Memory B cell (primary cell): ENCODE data around the gene ADGRG7.
"Not testable (repeated sequence)": the region's sequence is repeated elsewhere in the genome, so short reads cannot be mapped to it uniquely, and the experiment has no call there.

Experiments used
- ATAC-seq: fragments of 150-1000 bp; cut with Tn5 transposase; 2 replicates; pipeline ENCODE4 v1.10.0; 2021; ENCODE audit warnings: low read depth, mild to moderate bottlenecking, moderate library complexity
- DNase-seq, 2 donors: peaks; one replicate each; pipeline ENCODE4 v3.0.0; 2022; ENCODE audit warnings: low spot score in 2 of 2
- H3K27ac Mint-ChIP-seq: one replicate; pipeline ENCODE4 v1.8.0; 2022; ENCODE audit warnings: mild to moderate bottlenecking, moderate library complexity, mixed read lengths
- H3K27me3 Mint-ChIP-seq: one replicate; pipeline ENCODE4 v1.8.0; 2022; ENCODE audit warnings: mixed read lengths
- H3K36me3 Mint-ChIP-seq: one replicate; pipeline ENCODE4 v1.8.0; 2022; ENCODE audit warnings: mild to moderate bottlenecking, mixed read lengths
- H3K4me1 Mint-ChIP-seq: one replicate; pipeline ENCODE4 v1.8.0; 2022; ENCODE audit warnings: mixed read lengths
- H3K4me3 Mint-ChIP-seq: one replicate; pipeline ENCODE4 v1.8.0; 2022; ENCODE audit warnings: mild to moderate bottlenecking, moderate library complexity, mixed read lengths
- H3K9me3 Mint-ChIP-seq: one replicate; pipeline ENCODE4 v1.8.0; 2022; ENCODE audit warnings: mixed read lengths

The ADGRG7 gene

GRCh38 chr3:100647171-100647570, 37.8 kb downstream of the ADGRG7 start:
- ATAC-seq, result no peak
- no peaks in the 10 kb centered on the region for H3K9me3 Mint-ChIP-seq
- peaks cover 5% of the 10 kb centered on the region for H3K4me1 Mint-ChIP-seq

GRCh38 chr3:100647657-100648056, 38.3 kb downstream of the ADGRG7 start:
- Mint-ChIP-seq H3K27ac (no peak overlapping the region), H3K27me3 (peaks cover 2% of the 10 kb centered on the region), H3K4me3 (no peak overlapping the region), H3K4me1 (peaks cover 5% of the 10 kb centered on the region), H3K9me3 (no peaks in the 10 kb centered on the region), H3K36me3 (no peaks in the 10 kb centered on the region)
- ATAC-seq (no peak), DNase-seq (no peak)

More at GRCh38 chr3:100647171-100647570, 37.8 kb downstream of the ADGRG7 start:
- Mint-ChIP-seq H3K36me3 (no peaks in the 10 kb centered on the region), H3K27me3 (peaks cover 2% of the 10 kb centered on the region), H3K27ac (no peak overlapping the region), H3K4me3 (no peak overlapping the region)
- DNase-seq, result no peak

- H3K4me1 Mint-ChIP-seq, result peaks cover 5% of the 10 kb centered on the region
- peak overlapping the region; percentile 54 for H3K27ac Mint-ChIP-seq
- peak overlapping the region; percentile 12 for H3K4me3 Mint-ChIP-seq
- ATAC-seq, result peak; percentile 100
- DNase-seq, result peak in 1 of 2 donors; percentile 42
- H3K9me3 Mint-ChIP-seq, result no peaks in the 10 kb centered on the region
- no peaks in the 10 kb centered on the region for H3K36me3 Mint-ChIP-seq
- H3K27me3 Mint-ChIP-seq, result no peaks in the 10 kb centered on the region
Observed at GRCh38 chr3:100650651-100651619, 41.5 kb downstream of the ADGRG7 start.

GRCh38 chr3:100653604-100654294, 44.3 kb downstream of the ADGRG7 start:
- ATAC-seq (no peak), DNase-seq (no peak)
- Mint-ChIP-seq H3K36me3 (no peaks in the 10 kb centered on the region), H3K27me3 (peaks cover 8% of the 10 kb centered on the region), H3K4me1 (peaks cover 5% of the 10 kb centered on the region), H3K27ac (no peak overlapping the region), H3K9me3 (no peaks in the 10 kb centered on the region), H3K4me3 (no peak overlapping the region)

GRCh38 chr3:100656945-100657344, 47.5 kb downstream of the ADGRG7 start:
- H3K4me3 Mint-ChIP-seq, result no peak overlapping the region
- ATAC-seq, result no peak
- H3K27me3 Mint-ChIP-seq, result peaks cover 9% of the 10 kb centered on the region
- H3K4me1 Mint-ChIP-seq, result no peaks in the 10 kb centered on the region
- no peaks in the 10 kb centered on the region for H3K9me3 Mint-ChIP-seq
- no peak overlapping the region for H3K27ac Mint-ChIP-seq
- no peaks in the 10 kb centered on the region for H3K36me3 Mint-ChIP-seq
- DNase-seq, result no peak

- not testable (repeated sequence) for H3K9me3 Mint-ChIP-seq, H3K4me3 Mint-ChIP-seq, H3K27ac Mint-ChIP-seq, H3K4me1 Mint-ChIP-seq, DNase-seq, H3K36me3 Mint-ChIP-seq, ATAC-seq
- H3K27me3 Mint-ChIP-seq, result peaks cover 10% of the 10 kb centered on the region
Observed at GRCh38 chr3:100661294-100661693, 51.9 kb downstream of the ADGRG7 start.

GRCh38 chr3:100662113-100662823, 52.9 kb downstream of the ADGRG7 start:
- Mint-ChIP-seq H3K4me3 (no peak overlapping the region), H3K27ac (no peak overlapping the region), H3K27me3 (peaks cover 10% of the 10 kb centered on the region), H3K4me1 (peaks cover 3% of the 10 kb centered on the region), H3K36me3 (no peaks in the 10 kb centered on the region), H3K9me3 (no peaks in the 10 kb centered on the region)
- DNase-seq (no peak), ATAC-seq (no peak)

- ATAC-seq, result no peak
- Mint-ChIP-seq H3K4me1 (peaks cover 3% of the 10 kb centered on the region), H3K36me3 (no peaks in the 10 kb centered on the region), H3K27me3 (peaks cover 5% of the 10 kb centered on the region), H3K9me3 (peaks cover 1% of the 10 kb centered on the region), H3K27ac (no peak overlapping the region), H3K4me3 (no peak overlapping the region)
- no peak for DNase-seq
Observed at GRCh38 chr3:100665230-100665629, 55.8 kb downstream of the ADGRG7 start.

GRCh38 chr3:100666699-100667098, 57.3 kb downstream of the ADGRG7 start:
- not testable (repeated sequence) for H3K4me3 Mint-ChIP-seq, H3K4me1 Mint-ChIP-seq, H3K27ac Mint-ChIP-seq, H3K36me3 Mint-ChIP-seq, H3K27me3 Mint-ChIP-seq, H3K9me3 Mint-ChIP-seq, DNase-seq, ATAC-seq

- not testable (repeated sequence) for DNase-seq, H3K27ac Mint-ChIP-seq, ATAC-seq, H3K4me1 Mint-ChIP-seq, H3K36me3 Mint-ChIP-seq, H3K9me3 Mint-ChIP-seq, H3K27me3 Mint-ChIP-seq, H3K4me3 Mint-ChIP-seq
Observed at GRCh38 chr3:100667316-100667715, 57.9 kb downstream of the ADGRG7 start.

GRCh38 chr3:100670995-100671394, 61.6 kb downstream of the ADGRG7 start:
- H3K4me1 Mint-ChIP-seq, ATAC-seq, H3K4me3 Mint-ChIP-seq, H3K27me3 Mint-ChIP-seq, DNase-seq, H3K27ac Mint-ChIP-seq, H3K9me3 Mint-ChIP-seq, H3K36me3 Mint-ChIP-seq: not testable (repeated sequence)

GRCh38 chr3:100681496-100681895, 72.1 kb downstream of the ADGRG7 start:
- H3K36me3 Mint-ChIP-seq, result peaks cover 2% of the 10 kb centered on the region
- no peak overlapping the region for H3K27ac Mint-ChIP-seq
- peaks cover 2% of the 10 kb centered on the region for H3K9me3 Mint-ChIP-seq
- no peaks in the 10 kb centered on the region for H3K4me1 Mint-ChIP-seq
- no peak for DNase-seq
- no peak overlapping the region for H3K4me3 Mint-ChIP-seq
- ATAC-seq, result no peak
- H3K27me3 Mint-ChIP-seq, result peaks cover 2% of the 10 kb centered on the region

GRCh38 chr3:100682056-100682853, 72.9 kb downstream of the ADGRG7 start:
- Mint-ChIP-seq H3K4me1 (no peaks in the 10 kb centered on the region), H3K27me3 (peaks cover 4% of the 10 kb centered on the region), H3K36me3 (peaks cover 2% of the 10 kb centered on the region), H3K4me3 (no peak overlapping the region), H3K27ac (no peak overlapping the region), H3K9me3 (peaks cover 2% of the 10 kb centered on the region)
- DNase-seq, result no peak
- no peak for ATAC-seq
